H1 (cell line): ENCODE results near the gene MTURN. TPM values are rescaled to one million over a fixed set of nuclear protein-coding genes. Genes with fewer than 3 reads are reported as not detected.

ENCODE experiments used
- KDM1A ChIP-seq: fragments of 200-600, 300-600 bp; sonication (generic); IDR thresholded peaks from 2 replicates; pipeline ENCODE4 v1.7.1; 2016; ENCODE audit warnings: mild to moderate bottlenecking, low read length, borderline replicate concordance
- KDM4A ChIP-seq: IDR thresholded peaks from one replicate; pipeline ENCODE4 v1.7.1; 2012; ENCODE audit warnings: low read depth, mild to moderate bottlenecking, moderate library complexity, low read length, inconsistent platforms; ENCODE audit not compliant: severe bottlenecking
- SP4 ChIP-seq: IDR thresholded peaks from 2 replicates; pipeline ENCODE4 v1.6.1; 2012; ENCODE audit warnings: low read length, inconsistent platforms
- SUZ12 ChIP-seq: fragments of 200-600 bp; sonication (generic); IDR thresholded peaks from 2 replicates; pipeline ENCODE4 v1.6.1; 2012; ENCODE audit warnings: mild to moderate bottlenecking, inconsistent platforms, low read length, moderate library complexity, mixed read lengths
- polyA plus RNA-seq, 7 experiments: library from polyadenylated mRNA; depleted of rRNA in 3 of 7; stranded (reverse) in 5 of 7; unstranded in 2 of 7; fragments of >200 nt in 5 of 7; fragments of 200-250 nt in 2 of 7; gene quantifications; 1 replicate in 5 of 7; 2 replicates in 1 of 7; 4 replicates in 1 of 7; pipeline versions ENCODE4 v1.2.1 to v1.2.3, GENCODE V29; 2011 to 2013; ENCODE audit warnings: missing spikeins in 2 of 7, mixed read lengths in 2 of 7
- total RNA-seq: library from RNA; stranded (reverse); fragmentation: NEBNext Ultra II Directional; extraction: Animal tissue kit (Norgen Biotek cat#: 25700); gene quantifications from 2 replicates; pipeline ENCODE4 v1.2.1, GENCODE V29; 2021

Gene MTURN
- total and polyA plus RNA-seq, 2 of the 8 experiments (the other 6 are each of a cell fraction or from before 2014, with no cell fraction given), result 2.6 to 5.8 TPM

GRCh38 chr7:30104157-30104556 lies 30.6 kb upstream of the MTURN start (continued):
- no peak for TF ChIP-seq KDM4A
- no peak for TF ChIP-seq SUZ12
- TF ChIP-seq SP4, result no peak
- TF ChIP-seq KDM1A, result no peak
